HCT116 (cell line): ENCODE measurements around the gene POP4. TPM values are rescaled to one million over a fixed set of nuclear protein-coding genes. Genes with fewer than 3 reads are reported as not detected.

Experiments used
- ATAC-seq: fragments of 200-7000 bp; cut with Tn5 transposase; 2 replicates; pipeline ENCODE4 v1.9.1; 2020; ENCODE audit warnings: mild to moderate bottlenecking, moderate library complexity
- BruUV-seq: library from RNA; stranded (reverse); fragments of 400-500 nt; replicated peaks from 2 replicates; lab custom pipeline; 2021; lab: Mats Ljungman, UMichigan
- CTCF ChIA-PET: fragments of 300-600 bp; sonication (Branson Sonifier 250); formaldehyde crosslinking; loops from one replicate; lab custom pipeline; 2021; ENCODE audit warnings: antibody characterized with exemption; lab: Charles Lee
- POLR2A ChIA-PET: fragments of 300-600, 350-600 bp; sonication (Branson Sonifier 250); formaldehyde crosslinking; loops from one replicate; lab custom pipeline; 2021; ENCODE audit warnings: antibody characterized with exemption; lab: Charles Lee
- RAD21 ChIA-PET, 2 experiments: fragments of 300-600 bp; sonication (Branson Sonifier 250); formaldehyde crosslinking; loops; one replicate each; lab custom pipeline; 2023; ENCODE audit warnings: low total read pairs in 2 of 2; ENCODE audit not compliant: uncharacterized antibody in 2 of 2, unreplicated experiment in 2 of 2, low non-redundant PET in 1 of 2; lab: Charles Lee
- DNase-seq: peaks from one replicate; pipeline ENCODE4 v3.0.0-alpha.2; 2010; ENCODE audit warnings: low read depth, low spot score
- H2AFZ ChIP-seq: fragments of 200-600 bp; shearing (Covaris generic), sonication (generic); 2 replicates; pipeline ENCODE4 v1.6.1; 2017; ENCODE audit warnings: low read depth, mixed run types, mixed read lengths, antibody characterized with exemption, low read length; ENCODE audit not compliant: poor library complexity, severe bottlenecking
- H3K27ac ChIP-seq: 2 replicates; pipeline ENCODE4 v1.5.1; 2012; ENCODE audit warnings: low read depth, low read length
- H3K27me3 ChIP-seq: fragments of 200-600 bp; sonication (generic); 2 replicates; pipeline ENCODE4 v1.6.1; 2016; ENCODE audit warnings: mixed run types, low read length, mixed read lengths; ENCODE audit not compliant: insufficient read depth
- H3K36me3 ChIP-seq, 2 experiments: fragments of 200-500 bp in 1 of 2; fragments of 200-600 bp in 1 of 2; sonication (Bioruptor generic) in 1 of 2; sonication (generic) in 1 of 2; 2 replicates each; pipeline versions ENCODE4 v1.5.1 to v1.6.1; 2014 to 2016; ENCODE audit warnings: low read length in 2 of 2, inconsistent platforms in 1 of 2, mixed read lengths in 1 of 2, mixed run types in 1 of 2; ENCODE audit not compliant: insufficient read depth in 2 of 2, control insufficient read depth in 1 of 2
- H3K4me1 ChIP-seq, 2 experiments: fragments of 200-600 bp in 1 of 2; sonication (generic) in 1 of 2; 2 replicates each; pipeline versions ENCODE4 v1.5.1 to v1.6.1; 2012 to 2017; ENCODE audit warnings: low read length in 2 of 2, inconsistent platforms in 1 of 2, mild to moderate bottlenecking in 1 of 2, mixed read lengths in 1 of 2, mixed run types in 1 of 2, moderate library complexity in 1 of 2; ENCODE audit not compliant: insufficient read depth in 2 of 2, control insufficient read depth in 1 of 2
- H3K4me2 ChIP-seq: fragments of 200-600 bp; sonication (generic); 2 replicates; pipeline ENCODE4 v1.6.1; 2017; ENCODE audit warnings: mixed run types, low read length, mixed read lengths
- H3K4me3 ChIP-seq, 2 experiments: fragments of 200-600 bp in 1 of 2; sonication (generic) in 1 of 2; replicated peaks in 1 of 2; 2 replicates each; pipeline ENCODE4 v1.5.1; 2011 to 2016; ENCODE audit warnings: low read length in 2 of 2, control low read depth in 1 of 2, low read depth in 1 of 2, mild to moderate bottlenecking in 1 of 2, mixed read lengths in 1 of 2, mixed run types in 1 of 2
- H3K79me2 ChIP-seq: fragments of 200-600 bp; sonication (generic); 2 replicates; pipeline ENCODE4 v1.6.1; 2017; ENCODE audit warnings: mild to moderate bottlenecking, mixed run types, low read length, moderate library complexity, mixed read lengths; ENCODE audit not compliant: insufficient read depth
- H3K9ac ChIP-seq: fragments of 200-600 bp; sonication (generic); 2 replicates; pipeline ENCODE4 v1.6.1; 2016; ENCODE audit warnings: low read length, mixed read lengths
- H3K9me2 ChIP-seq: fragments of 200-600 bp; sonication (generic), shearing (Covaris generic); 2 replicates; pipeline ENCODE4 v1.6.1; 2017; ENCODE audit warnings: mixed run types, mild to moderate bottlenecking, moderate library complexity; ENCODE audit not compliant: insufficient read depth
- H3K9me3 ChIP-seq, 2 experiments: fragments of 200-500 bp in 1 of 2; fragments of 200-600 bp in 1 of 2; sonication (Bioruptor generic) in 1 of 2; sonication (generic) in 1 of 2; 2 replicates each; pipeline ENCODE4 v1.6.1; 2014 to 2017; ENCODE audit warnings: low read length in 2 of 2, mixed read lengths in 2 of 2, inconsistent platforms in 1 of 2, low read depth in 1 of 2, mild to moderate bottlenecking in 1 of 2, mixed run types in 1 of 2, moderate library complexity in 1 of 2; ENCODE audit not compliant: control insufficient read depth in 1 of 2, insufficient read depth in 1 of 2
- H4K20me1 ChIP-seq: fragments of 200-600 bp; sonication (generic), shearing (Covaris generic); 2 replicates; pipeline ENCODE4 v1.6.1; 2017; ENCODE audit warnings: mixed run types, mild to moderate bottlenecking, moderate library complexity; ENCODE audit not compliant: insufficient read depth
- CBX3 ChIP-seq: IDR thresholded peaks from 2 replicates; pipeline ENCODE4 v1.6.1; 2012; ENCODE audit warnings: low read depth
- CEBPB ChIP-seq: IDR thresholded peaks from 2 replicates; pipeline ENCODE4 v1.6.1; 2012; ENCODE audit warnings: low read depth
- EGR1 ChIP-seq: IDR thresholded peaks from 2 replicates; pipeline ENCODE4 v1.6.1; 2012; ENCODE audit warnings: low read depth
- EZH2 ChIP-seq: fragments of 200-600 bp; sonication (generic); IDR thresholded peaks from 2 replicates; pipeline ENCODE4 v1.6.1; 2017; ENCODE audit warnings: antibody characterized with exemption, mixed run types
- EZH2phosphoT487 ChIP-seq: fragments of 200-600 bp; IDR thresholded peaks from 2 replicates; pipeline ENCODE4 v1.6.1; 2018; ENCODE audit warnings: antibody characterized with exemption, borderline replicate concordance
- FOSL1 ChIP-seq: IDR thresholded peaks from 2 replicates; pipeline ENCODE4 v1.6.1; 2012; ENCODE audit warnings: low read depth
- POLR2A ChIP-seq: IDR thresholded peaks from 2 replicates; pipeline ENCODE4 v1.7.0; 2011; ENCODE audit warnings: borderline replicate concordance; ENCODE audit not compliant: insufficient read depth, insufficient read length; ENCODE audit errors: extremely low read depth
- POLR2AphosphoS5 ChIP-seq: IDR thresholded peaks from 2 replicates; pipeline ENCODE4 v1.6.1; 2011; ENCODE audit warnings: mild to moderate bottlenecking, low read depth, low read length, moderate library complexity
- RAD21 ChIP-seq: IDR thresholded peaks from 2 replicates; pipeline ENCODE4 v1.6.1; 2012; ENCODE audit warnings: low read depth, mild to moderate bottlenecking
- SIN3A ChIP-seq: IDR thresholded peaks from 2 replicates; pipeline ENCODE4 v1.6.1; 2012; ENCODE audit warnings: low read depth
- SP1 ChIP-seq: IDR thresholded peaks from 2 replicates; pipeline ENCODE4 v1.6.1; 2012; ENCODE audit warnings: low read depth
- SRF ChIP-seq: IDR thresholded peaks from 2 replicates; pipeline ENCODE4 v1.6.1; 2012; ENCODE audit warnings: low read depth
- TCF7L2 ChIP-seq: IDR thresholded peaks from 2 replicates; pipeline ENCODE4 v1.7.0; 2011; ENCODE audit warnings: borderline replicate concordance, inconsistent platforms; ENCODE audit not compliant: insufficient read depth, insufficient read length; ENCODE audit errors: extremely low read depth
- YY1 ChIP-seq: IDR thresholded peaks from 2 replicates; pipeline ENCODE4 v1.6.1; 2011; ENCODE audit warnings: low read length, low read depth, moderate library complexity, mild to moderate bottlenecking; ENCODE audit not compliant: insufficient replicate concordance; ENCODE audit errors: extremely low read depth
- ZFX ChIP-seq: fragments of 450-650 bp; IDR thresholded peaks from 2 replicates; pipeline ENCODE4 v1.6.1; 2017
- ZNF274 ChIP-seq: fragments of 200-500 bp; sonication (Bioruptor generic); IDR thresholded peaks from 2 replicates; pipeline ENCODE4 v1.6.1; 2014; ENCODE audit warnings: mild to moderate bottlenecking, low read depth, low read length, inconsistent platforms
- intact Hi-C: fragments of 100-400 bp; cut with micrococcal nuclease; formaldehyde crosslinking; loops from 2 replicates; pipeline ENCODE4 v1.10.0; 2022
- total RNA-seq: library from RNA; stranded (reverse); gene quantifications from one replicate; pipeline ENCODE4 v1.2.1, GENCODE V29; 2021; ENCODE audit not compliant: unreplicated experiment
- TF ChIP-seq, protein P1 (sequence below): IDR thresholded peaks from 2 replicates; pipeline ENCODE4 v1.6.1; 2011; ENCODE audit warnings: mild to moderate bottlenecking, low read length, moderate library complexity; ENCODE audit not compliant: insufficient replicate concordance; ENCODE audit errors: extremely low read depth
- TF ChIP-seq, protein P2 (sequence below): IDR thresholded peaks from 2 replicates; pipeline ENCODE4 v1.6.1; 2012
- TF ChIP-seq, protein P3 (sequence below), 3 experiments: fragments of 200-600 bp in 1 of 3; sonication (generic) in 1 of 3; IDR thresholded peaks in 2 of 3; conservative IDR thresholded peaks in 1 of 3; 2 replicates each; pipeline ENCODE4 v1.5.1; 2012 to 2017; ENCODE audit warnings: low read depth in 2 of 3, low read length in 2 of 3, antibody characterized with exemption in 1 of 3, borderline replicate concordance in 1 of 3, control low read depth in 1 of 3, mild to moderate bottlenecking in 1 of 3, mixed read lengths in 1 of 3, mixed run types in 1 of 3, moderate library complexity in 1 of 3; ENCODE audit not compliant: insufficient read depth in 1 of 3
- TF ChIP-seq, protein P4 (sequence below): IDR thresholded peaks from 2 replicates; pipeline ENCODE4 v1.6.1; 2012; ENCODE audit warnings: low read depth

Gene POP4
- total RNA-seq, 1 experiment from 2014 or later: 61.2 TPM

DNA sequence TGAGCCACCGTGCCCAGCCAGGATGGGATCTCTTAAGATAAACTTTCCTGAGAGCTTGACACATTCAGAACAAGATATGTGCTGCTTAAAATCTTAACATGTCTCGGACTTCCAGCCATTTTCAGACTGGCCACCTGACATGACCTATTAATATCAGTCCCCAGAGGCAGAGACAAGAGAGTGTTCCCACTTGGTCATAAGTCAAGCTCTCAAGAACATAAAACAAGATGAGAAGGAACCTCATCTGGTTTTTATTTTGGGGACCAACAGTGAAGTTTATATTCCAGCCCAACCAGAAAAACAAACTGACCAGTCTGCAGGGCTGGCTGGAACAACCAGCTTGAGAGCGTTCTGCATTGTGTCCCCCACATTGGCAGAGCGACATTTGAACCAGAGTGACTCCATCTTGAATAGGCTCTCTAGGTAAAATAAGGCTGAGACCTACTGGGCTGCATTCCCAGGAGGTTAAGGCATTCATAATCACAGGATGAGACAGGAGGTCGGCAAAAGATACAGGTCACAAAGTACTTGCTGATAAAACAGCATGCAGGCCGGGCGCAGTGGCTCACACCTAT is 37.4 kb downstream of the POP4 start:
- no peak overlapping the region for H3K9ac ChIP-seq
- H3K36me3 ChIP-seq: no peaks in the 10 kb centered on the region
- no peak overlapping the region for H2AFZ ChIP-seq
- no peak overlapping the region for H3K27ac ChIP-seq
- intact Hi-C loops: no loop called here
- ChIA-PET POLR2A (interaction anchor here (0.6 kb wide), 1 partner anchor 47 kb away, joined by 3 read pairs; no protein-coding TSS in a partner anchor), RAD21 (no interaction called here), CTCF (no interaction called here)
- H3K9me2 ChIP-seq: no peaks in the 10 kb centered on the region
- DNase-seq: no peak
- BruUV-seq: no TSS peak
- no peak overlapping the region for H3K4me2 ChIP-seq
- no peaks in the 10 kb centered on the region for H3K79me2 ChIP-seq
- H3K9me3 ChIP-seq: no peaks in the 10 kb centered on the region
- peaks cover 7% of the 10 kb centered on the region; the same call in 1 of the 2 replicates for H3K27me3 ChIP-seq
- no peak for ATAC-seq
- no peaks in the 10 kb centered on the region for H3K4me1 ChIP-seq
- TF ChIP-seq CBX3 (no peak), YY1 (no peak), SP1 (no peak), EZH2phosphoT487 (no peak), EZH2 (no peak), RAD21 (no peak), ZNF274 (no peak), ZFX (no peak), CEBPB (no peak), POLR2AphosphoS5 (no peak), SIN3A (no peak), EGR1 (no peak), TCF7L2 (no peak), SRF (no peak), POLR2A (no peak), FOSL1 (no peak)
- TF ChIP-seq, protein P1, sequence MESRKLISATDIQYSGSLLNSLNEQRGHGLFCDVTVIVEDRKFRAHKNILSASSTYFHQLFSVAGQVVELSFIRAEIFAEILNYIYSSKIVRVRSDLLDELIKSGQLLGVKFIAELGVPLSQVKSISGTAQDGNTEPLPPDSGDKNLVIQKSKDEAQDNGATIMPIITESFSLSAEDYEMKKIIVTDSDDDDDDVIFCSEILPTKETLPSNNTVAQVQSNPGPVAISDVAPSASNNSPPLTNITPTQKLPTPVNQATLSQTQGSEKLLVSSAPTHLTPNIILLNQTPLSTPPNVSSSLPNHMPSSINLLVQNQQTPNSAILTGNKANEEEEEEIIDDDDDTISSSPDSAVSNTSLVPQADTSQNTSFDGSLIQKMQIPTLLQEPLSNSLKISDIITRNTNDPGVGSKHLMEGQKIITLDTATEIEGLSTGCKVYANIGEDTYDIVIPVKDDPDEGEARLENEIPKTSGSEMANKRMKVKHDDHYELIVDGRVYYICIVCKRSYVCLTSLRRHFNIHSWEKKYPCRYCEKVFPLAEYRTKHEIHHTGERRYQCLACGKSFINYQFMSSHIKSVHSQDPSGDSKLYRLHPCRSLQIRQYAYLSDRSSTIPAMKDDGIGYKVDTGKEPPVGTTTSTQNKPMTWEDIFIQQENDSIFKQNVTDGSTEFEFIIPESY: no peak
- TF ChIP-seq, protein P2, sequence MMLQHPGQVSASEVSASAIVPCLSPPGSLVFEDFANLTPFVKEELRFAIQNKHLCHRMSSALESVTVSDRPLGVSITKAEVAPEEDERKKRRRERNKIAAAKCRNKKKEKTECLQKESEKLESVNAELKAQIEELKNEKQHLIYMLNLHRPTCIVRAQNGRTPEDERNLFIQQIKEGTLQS: no peak
- TF ChIP-seq, protein P3, sequence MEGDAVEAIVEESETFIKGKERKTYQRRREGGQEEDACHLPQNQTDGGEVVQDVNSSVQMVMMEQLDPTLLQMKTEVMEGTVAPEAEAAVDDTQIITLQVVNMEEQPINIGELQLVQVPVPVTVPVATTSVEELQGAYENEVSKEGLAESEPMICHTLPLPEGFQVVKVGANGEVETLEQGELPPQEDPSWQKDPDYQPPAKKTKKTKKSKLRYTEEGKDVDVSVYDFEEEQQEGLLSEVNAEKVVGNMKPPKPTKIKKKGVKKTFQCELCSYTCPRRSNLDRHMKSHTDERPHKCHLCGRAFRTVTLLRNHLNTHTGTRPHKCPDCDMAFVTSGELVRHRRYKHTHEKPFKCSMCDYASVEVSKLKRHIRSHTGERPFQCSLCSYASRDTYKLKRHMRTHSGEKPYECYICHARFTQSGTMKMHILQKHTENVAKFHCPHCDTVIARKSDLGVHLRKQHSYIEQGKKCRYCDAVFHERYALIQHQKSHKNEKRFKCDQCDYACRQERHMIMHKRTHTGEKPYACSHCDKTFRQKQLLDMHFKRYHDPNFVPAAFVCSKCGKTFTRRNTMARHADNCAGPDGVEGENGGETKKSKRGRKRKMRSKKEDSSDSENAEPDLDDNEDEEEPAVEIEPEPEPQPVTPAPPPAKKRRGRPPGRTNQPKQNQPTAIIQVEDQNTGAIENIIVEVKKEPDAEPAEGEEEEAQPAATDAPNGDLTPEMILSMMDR (IDR thresholded peaks at IDR 0.05 in 2 of 3, conservative IDR thresholded peaks at IDR 0.05 in 1 of 3; ENCODE audit: borderline replicate concordance in 1 of 3, insufficient read depth in 1 of 3, low read depth in 2 of 3, low read length in 2 of 3): no peak
- TF ChIP-seq, protein P4, sequence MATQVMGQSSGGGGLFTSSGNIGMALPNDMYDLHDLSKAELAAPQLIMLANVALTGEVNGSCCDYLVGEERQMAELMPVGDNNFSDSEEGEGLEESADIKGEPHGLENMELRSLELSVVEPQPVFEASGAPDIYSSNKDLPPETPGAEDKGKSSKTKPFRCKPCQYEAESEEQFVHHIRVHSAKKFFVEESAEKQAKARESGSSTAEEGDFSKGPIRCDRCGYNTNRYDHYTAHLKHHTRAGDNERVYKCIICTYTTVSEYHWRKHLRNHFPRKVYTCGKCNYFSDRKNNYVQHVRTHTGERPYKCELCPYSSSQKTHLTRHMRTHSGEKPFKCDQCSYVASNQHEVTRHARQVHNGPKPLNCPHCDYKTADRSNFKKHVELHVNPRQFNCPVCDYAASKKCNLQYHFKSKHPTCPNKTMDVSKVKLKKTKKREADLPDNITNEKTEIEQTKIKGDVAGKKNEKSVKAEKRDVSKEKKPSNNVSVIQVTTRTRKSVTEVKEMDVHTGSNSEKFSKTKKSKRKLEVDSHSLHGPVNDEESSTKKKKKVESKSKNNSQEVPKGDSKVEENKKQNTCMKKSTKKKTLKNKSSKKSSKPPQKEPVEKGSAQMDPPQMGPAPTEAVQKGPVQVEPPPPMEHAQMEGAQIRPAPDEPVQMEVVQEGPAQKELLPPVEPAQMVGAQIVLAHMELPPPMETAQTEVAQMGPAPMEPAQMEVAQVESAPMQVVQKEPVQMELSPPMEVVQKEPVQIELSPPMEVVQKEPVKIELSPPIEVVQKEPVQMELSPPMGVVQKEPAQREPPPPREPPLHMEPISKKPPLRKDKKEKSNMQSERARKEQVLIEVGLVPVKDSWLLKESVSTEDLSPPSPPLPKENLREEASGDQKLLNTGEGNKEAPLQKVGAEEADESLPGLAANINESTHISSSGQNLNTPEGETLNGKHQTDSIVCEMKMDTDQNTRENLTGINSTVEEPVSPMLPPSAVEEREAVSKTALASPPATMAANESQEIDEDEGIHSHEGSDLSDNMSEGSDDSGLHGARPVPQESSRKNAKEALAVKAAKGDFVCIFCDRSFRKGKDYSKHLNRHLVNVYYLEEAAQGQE: no peak
- no peaks in the 10 kb centered on the region for H4K20me1 ChIP-seq
- H3K4me3 ChIP-seq: no peak overlapping the region
